Lung (tissue), 12 donors: ENCODE measurements around the gene ZNF740. TPM values are rescaled to one million over a fixed set of nuclear protein-coding genes. Genes with fewer than 3 reads are reported as not detected.

Source experiments
- ATAC-seq: fragments of 200-7000 bp; cut with Tn5 transposase; one replicate; pipeline ENCODE4 v1.9.1; 2020; ENCODE audit warnings: moderate number of reproducible peaks; ENCODE audit not compliant: insufficient read depth, low FRiP score
- DNase-seq, 3 donors: peaks; one replicate each; pipeline ENCODE4 v3.0.0-alpha.2; 2013 to 2017
- H3K27ac ChIP-seq, 2 donors: one replicate each; pipeline ENCODE4 v1.5.1; 2013; ENCODE audit warnings: mild to moderate bottlenecking in 2 of 2, moderate library complexity in 2 of 2, control low read depth in 1 of 2, inconsistent platforms in 1 of 2, low read depth in 1 of 2, low read length in 1 of 2
- H3K27me3 ChIP-seq, 3 donors: one replicate each; pipeline ENCODE4 v1.5.1; 2013; ENCODE audit warnings: low read length in 2 of 3; ENCODE audit not compliant: control insufficient read depth in 3 of 3, insufficient read depth in 3 of 3
- H3K36me3 ChIP-seq, 4 donors: one replicate each; pipeline ENCODE4 v1.5.1; 2013; ENCODE audit warnings: low read length in 4 of 4, mild to moderate bottlenecking in 1 of 4, moderate library complexity in 1 of 4; ENCODE audit not compliant: control insufficient read depth in 4 of 4, insufficient read depth in 4 of 4
- H3K4me1 ChIP-seq, 5 donors: one replicate each; pipeline ENCODE4 v1.5.1; 2013; ENCODE audit warnings: low read length in 5 of 5, mild to moderate bottlenecking in 2 of 5, moderate library complexity in 1 of 5; ENCODE audit not compliant: control insufficient read depth in 5 of 5, insufficient read depth in 5 of 5
- H3K4me3 ChIP-seq: one replicate; pipeline ENCODE4 v1.5.1; 2013; ENCODE audit warnings: mild to moderate bottlenecking, control low read depth, moderate library complexity
- H3K9ac ChIP-seq, 2 donors: one replicate each; pipeline ENCODE4 v1.5.1; 2013; ENCODE audit warnings: low read length in 2 of 2, control low read depth in 1 of 2; ENCODE audit not compliant: insufficient read depth in 1 of 2
- H3K9me3 ChIP-seq, 4 donors: one replicate each; pipeline ENCODE4 v1.5.1; 2013; ENCODE audit warnings: low read length in 3 of 4, mild to moderate bottlenecking in 1 of 4, moderate library complexity in 1 of 4; ENCODE audit not compliant: control insufficient read depth in 4 of 4, insufficient read depth in 3 of 4
- WGBS, 2 donors: extraction: QIAGEN DNeasy Blood & Tissue Kit; methylation state at CpG; one replicate each; pipeline ENCODE4 v1.1.7; 2013; 5-methylcytosine and 5-hydroxymethylcytosine counted together
- polyA plus RNA-seq, 2 donors: library from polyadenylated mRNA; stranded (reverse); fragments of 200-250 nt; gene quantifications; one replicate each; pipeline ENCODE4 v1.2.1, GENCODE V29; 2013
- total RNA-seq, 2 donors: library from RNA; depleted of rRNA in 1 of 2; stranded (reverse); fragments of >200 nt in 1 of 2; gene quantifications; one replicate each; pipeline ENCODE4 v1.2.1, GENCODE V29; 2014 to 2021
- TF ChIP-seq, protein P1 (sequence below): IDR thresholded peaks from 2 replicates; pipeline ENCODE4 v1.5.1; 2012; ENCODE audit warnings: mild to moderate bottlenecking; ENCODE audit errors: control extremely low read depth, extremely low read depth
- donor health status: control.
- donor health status: control.
- donor health status: Bipolar disorder and iron deficiency.
- donor health status: healthy.
- donor health status: DM: yes; HTN: yes; CAD: no.

The ZNF740 gene
- total and polyA plus RNA-seq, 4 donors = 7.8 to 37.4 (median 18.3) TPM

DNA sequence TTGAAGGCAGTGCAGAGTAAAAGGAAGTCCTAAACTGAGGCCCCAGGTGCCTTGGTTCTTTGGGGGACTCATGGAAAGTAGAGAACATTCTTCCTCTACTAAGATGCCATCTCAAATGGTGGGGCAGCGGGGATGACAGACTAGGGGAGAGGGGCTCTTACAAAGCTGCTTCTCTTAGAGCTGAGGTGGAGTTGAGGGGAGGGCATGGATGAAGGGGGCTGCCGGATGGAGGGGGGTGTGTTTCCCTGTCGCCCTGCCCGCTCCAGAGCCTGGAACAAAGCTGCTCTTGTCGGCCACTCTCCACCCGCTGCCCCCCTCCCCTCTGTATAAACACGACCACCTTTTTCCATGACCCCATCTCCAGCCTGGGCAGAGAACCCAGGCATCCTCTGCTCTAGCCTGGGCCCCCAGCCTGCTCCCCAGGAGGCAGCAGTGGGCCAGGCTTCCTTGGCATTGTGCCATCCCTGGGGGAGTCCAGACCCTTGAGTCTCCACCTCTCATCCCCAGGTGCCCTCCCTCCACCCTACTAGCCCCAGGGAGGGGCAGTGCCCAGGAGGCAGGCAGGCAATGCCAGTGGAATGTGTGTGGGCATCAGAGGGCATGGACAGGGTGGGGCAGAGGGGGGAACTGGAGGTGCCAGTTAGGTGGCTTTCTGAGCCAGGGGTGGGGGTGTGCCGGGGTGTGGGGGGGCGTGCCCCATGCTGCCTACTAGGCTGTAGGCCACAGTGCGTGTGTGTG lies 49.8 kb downstream of the ZNF740 start:
- Histone ChIP-seq H3K27ac (peak overlapping the region in 1 of 2 donors; percentile 65), H3K4me3 (no peak overlapping the region), H3K9ac (no peak overlapping the region), H3K4me1 (peaks cover 4 to 57% (median 23%) of the 10 kb centered on the region in 5 donors), H3K36me3 (peaks cover 0 to 7% (median 2%) of the 10 kb centered on the region in 4 donors), H3K9me3 (no peaks in the 10 kb centered on the region), H3K27me3 (no peaks in the 10 kb centered on the region)
- TF ChIP-seq, protein P1, sequence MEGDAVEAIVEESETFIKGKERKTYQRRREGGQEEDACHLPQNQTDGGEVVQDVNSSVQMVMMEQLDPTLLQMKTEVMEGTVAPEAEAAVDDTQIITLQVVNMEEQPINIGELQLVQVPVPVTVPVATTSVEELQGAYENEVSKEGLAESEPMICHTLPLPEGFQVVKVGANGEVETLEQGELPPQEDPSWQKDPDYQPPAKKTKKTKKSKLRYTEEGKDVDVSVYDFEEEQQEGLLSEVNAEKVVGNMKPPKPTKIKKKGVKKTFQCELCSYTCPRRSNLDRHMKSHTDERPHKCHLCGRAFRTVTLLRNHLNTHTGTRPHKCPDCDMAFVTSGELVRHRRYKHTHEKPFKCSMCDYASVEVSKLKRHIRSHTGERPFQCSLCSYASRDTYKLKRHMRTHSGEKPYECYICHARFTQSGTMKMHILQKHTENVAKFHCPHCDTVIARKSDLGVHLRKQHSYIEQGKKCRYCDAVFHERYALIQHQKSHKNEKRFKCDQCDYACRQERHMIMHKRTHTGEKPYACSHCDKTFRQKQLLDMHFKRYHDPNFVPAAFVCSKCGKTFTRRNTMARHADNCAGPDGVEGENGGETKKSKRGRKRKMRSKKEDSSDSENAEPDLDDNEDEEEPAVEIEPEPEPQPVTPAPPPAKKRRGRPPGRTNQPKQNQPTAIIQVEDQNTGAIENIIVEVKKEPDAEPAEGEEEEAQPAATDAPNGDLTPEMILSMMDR = no peak
- peak; percentile 42 for ATAC-seq
- DNase-seq = peak; percentile 36 to 71 (median 57)
- WGBS, 2 donors = 70 to 92% methylated on average over 7 to 10 of the region's 10 CpGs

DNA sequence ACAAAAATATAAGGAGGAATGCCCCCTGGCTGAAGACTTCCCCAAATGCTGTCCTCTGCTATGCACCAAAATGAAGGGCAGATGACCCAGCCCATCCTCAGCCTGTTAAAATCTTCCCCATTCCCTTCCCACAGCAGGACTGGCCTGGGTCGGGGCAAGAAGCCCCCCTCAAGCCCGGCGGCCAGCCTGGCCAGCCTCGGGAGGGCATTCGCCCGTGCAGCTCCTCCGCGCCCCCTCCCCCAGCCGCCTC lies 51.1 kb downstream of the ZNF740 start:
- no peaks in the 10 kb centered on the region for H3K9me3 ChIP-seq
- peak overlapping the region in 1 of 2 donors; percentile 87 for H3K27ac ChIP-seq
- 1 to 3% methylated on average over 7 to 9 of the region's 9 CpGs for WGBS, 2 donors
- peak overlapping the region; percentile 8 to 63 for H3K9ac ChIP-seq
- TF ChIP-seq, protein P1 = no peak
- no peak for ATAC-seq
- H3K4me3 ChIP-seq = peak overlapping the region; percentile 44
- H3K27me3 ChIP-seq = no peaks in the 10 kb centered on the region
- peak in 2 of 3 donors; percentile 52 to 57 for DNase-seq
- H3K36me3 ChIP-seq = peaks cover 0 to 7% (median 2%) of the 10 kb centered on the region in 4 donors
- H3K4me1 ChIP-seq = peaks cover 4 to 50% (median 22%) of the 10 kb centered on the region in 5 donors

DNA sequence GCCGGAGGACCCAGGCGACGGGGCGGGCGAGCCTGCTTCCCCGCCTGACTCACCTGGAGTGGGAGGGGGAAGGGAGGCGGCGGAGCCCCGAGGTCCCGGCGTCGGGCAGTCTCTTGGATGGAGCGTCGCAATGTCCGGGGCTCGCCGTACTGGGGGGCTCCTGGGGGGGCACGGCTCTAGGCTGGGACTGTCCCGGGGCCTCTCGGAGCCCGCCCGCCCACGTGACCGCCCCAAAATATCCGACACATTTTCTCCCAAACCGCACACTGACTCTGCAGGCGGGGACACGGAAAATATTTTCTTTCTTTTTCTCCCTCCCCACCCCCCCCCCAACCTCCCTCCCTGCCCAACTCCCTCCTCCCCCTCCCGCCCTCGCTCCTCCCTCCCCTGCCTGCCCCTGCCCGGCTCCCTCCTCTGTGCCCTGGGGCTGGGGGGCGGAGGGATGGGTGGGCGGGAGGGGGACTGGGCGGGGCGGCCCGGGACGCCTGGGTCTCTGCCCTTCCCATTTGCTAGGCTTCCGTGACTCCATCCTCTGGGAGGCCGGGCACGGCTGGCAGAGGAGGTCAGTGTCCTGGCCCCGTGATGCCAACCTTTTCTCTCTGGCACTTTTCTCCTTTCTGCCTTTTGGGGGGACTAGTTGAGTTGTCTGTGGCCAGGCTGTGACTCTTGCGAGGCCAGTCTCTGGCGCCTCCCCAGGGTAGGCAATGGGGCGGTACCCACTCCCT lies 51.6 kb downstream of the ZNF740 start, which contains the start of gene RARG:
Gene RARG, minus strand, starts transcription at position 289 of the 725 bp plus-strand sequence. CDS start 4,664 bp downstream, outside the sequence.
- ATAC-seq (peak; percentile 63), DNase-seq (peak; percentile 42 to 66 (median 62))
- H3K9ac ChIP-seq = peak within 1 kb of the TSS; percentile 8 to 63
- H3K9me3 ChIP-seq = no peaks in the 10 kb centered on the region
- H3K27ac ChIP-seq = peak within 1 kb of the TSS in 1 of 2 donors; percentile 87
- H3K27me3 ChIP-seq = no peaks in the 10 kb centered on the region
- H3K36me3 ChIP-seq = peaks cover 0 to 6% (median 0%) of the 10 kb centered on the region in 4 donors
- WGBS, 2 donors = 1% methylated on average over 27 to 44 of the region's 44 CpGs
- H3K4me1 ChIP-seq = peaks cover 4 to 50% (median 22%) of the 10 kb centered on the region in 5 donors
- H3K4me3 ChIP-seq = peak within 1 kb of the TSS; percentile 44
- TF ChIP-seq, protein P1 = no peak
